DMS53 treated with DMSO at 0.1 percent for 48 hours (cell line): ENCODE data around the gene CXCL1.
"Not testable (repeated sequence)": the region's sequence is repeated elsewhere in the genome, so short reads cannot be mapped to it uniquely, and the experiment has no call there.

ENCODE experiments used
- DNase-seq: peaks from one replicate; lab custom pipeline; 2025; ENCODE audit not compliant: unreplicated experiment; lab: John Stamatoyannopoulos, UW

Gene CXCL1

DNA sequence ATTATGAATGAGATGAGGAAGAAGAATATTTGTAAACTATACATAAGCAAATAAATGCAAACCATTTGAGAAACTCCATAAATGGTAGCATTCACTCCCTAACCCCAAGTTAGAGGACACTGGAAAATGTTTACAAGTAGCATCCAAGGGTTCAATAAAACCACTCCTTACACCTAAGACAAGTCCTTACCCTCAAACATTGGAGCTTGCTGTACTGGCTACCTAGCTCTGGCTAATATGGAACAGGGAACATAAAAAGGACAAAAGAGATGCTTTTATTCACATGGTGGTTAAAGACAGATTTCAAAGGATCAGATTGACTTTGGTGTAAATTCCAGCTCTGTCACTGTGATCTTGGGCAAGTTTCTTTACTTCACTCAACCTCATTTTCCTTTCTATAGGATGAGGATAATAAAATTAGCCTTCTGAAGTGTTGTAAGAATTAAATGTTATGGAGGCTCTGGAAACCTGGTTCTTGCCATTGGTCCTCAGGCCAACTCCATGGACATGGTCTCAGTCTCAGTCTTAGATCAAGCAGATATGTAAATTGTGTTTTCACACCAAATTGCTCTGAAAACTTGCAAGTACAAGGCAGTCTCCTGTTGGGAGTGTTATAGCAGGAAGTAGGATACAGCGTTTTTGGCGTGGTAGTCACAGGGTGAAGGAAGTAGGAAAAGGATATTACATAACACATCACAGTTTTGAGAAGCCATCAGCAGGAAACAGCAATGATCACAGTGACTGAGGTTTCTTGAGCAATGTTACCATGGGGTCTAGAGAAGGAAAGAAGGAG, 3.3 kb downstream of the CXCL1 start:
- DNase-seq, result no peak

DNA sequence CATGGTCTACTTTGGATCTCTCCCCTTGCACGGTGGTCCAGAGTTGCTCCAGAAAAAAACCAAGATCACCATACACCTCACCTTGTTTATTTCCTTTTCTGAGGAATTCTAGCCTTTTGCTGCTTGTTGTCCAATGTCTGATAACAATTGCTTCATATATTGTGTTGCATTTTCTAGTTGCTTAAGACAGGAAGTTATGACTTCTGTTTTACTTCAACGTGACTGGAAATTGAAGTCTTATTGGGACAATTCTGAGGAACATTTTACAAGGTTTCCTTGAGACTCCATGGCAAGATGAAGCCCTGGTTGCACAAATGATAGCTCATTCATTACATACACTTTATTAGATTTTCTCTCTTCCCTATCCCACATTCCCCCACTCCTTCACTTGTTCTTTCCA, 5.2 kb downstream of the CXCL1 start:
- no peak for DNase-seq

DNA sequence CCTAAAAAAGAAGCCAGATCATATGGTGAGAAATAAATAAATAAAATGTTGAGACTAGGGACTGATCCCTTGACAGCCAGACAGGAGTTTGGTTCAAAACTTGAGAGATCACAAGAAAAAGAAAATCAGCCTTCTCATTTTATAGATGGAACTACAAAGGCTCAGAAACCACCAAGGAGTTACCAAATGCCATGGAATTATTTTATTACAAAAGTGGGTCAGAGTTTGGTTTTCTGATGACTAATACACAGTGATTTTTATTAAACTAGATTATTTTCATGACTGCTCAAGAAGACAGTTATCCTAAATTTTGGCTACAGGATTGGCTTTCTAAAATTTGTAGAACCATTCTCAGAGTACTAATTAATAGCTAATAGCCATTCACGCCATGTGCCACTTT, 6.2 kb downstream of the CXCL1 start:
- DNase-seq, result no peak

DNA sequence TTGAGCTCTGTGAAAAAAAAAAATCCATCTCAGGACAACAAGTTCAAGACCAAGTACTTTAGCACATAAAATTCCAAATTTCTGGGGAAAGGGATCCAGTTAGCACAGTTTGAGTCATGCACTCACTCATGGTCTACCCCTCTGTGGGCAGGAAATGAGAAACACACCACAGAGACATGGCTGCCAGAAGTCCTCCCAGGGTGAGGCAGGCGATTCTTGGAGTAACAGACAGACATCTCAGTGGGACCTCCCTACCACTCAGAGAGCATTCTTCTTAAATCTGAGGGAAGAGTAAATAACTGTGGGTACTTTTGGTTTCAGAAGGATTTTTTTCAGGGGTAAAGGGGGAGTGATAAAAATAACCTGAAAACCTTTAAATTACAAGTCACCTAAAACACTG, 14.1 kb downstream of the CXCL1 start:
- no peak for DNase-seq

DNA sequence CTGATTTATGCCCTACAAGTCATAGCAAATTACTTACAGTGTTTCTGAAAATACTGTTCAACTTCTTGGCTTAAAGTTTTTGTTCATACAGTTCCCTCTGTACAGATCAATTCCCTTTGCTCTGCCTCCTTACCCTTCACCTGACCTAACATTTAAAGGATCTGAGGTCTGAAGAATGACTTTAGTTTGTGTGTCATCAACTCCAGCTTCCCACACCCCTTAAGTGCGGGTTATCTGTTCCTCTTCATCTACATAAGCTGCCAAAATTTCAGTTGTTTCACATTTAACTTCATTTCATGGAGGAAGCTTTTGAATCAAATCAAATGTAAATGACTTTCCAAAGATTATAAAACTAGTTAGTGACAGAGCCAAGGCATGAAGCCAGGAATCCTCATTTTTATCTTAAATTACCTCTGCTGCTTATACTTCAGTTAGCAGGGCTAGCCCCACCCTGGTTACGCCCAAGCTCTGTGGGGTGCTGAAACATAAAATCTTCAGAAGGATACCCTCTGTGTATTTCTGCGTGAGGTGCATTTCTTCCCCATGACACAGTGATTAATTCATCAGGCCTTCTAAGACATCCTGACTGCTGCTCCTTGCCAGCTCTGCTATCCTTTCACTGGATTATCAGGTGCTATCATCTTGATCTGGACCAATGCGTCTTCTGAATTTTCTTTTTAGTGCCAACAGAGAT, 16.5 kb downstream of the CXCL1 start:
- DNase-seq, result no peak

DNA sequence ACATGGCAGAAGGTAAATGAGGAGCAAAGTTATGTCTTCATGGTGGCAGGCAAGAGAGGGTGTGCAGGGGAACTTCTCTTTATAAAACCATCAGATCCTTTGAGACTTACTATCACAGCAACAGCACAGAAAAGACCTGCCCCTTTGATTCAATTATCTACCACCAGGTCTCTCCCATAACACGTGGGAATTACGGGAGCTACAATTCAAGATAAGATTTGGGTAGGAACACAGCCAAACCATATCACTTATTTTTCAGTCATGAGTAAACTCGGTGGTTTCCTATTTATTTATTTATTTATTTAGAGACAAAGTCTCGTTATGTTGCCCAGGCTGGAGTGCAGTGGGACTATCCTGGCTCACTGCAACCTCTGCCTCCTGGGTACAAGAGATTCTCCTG, 22.1 kb downstream of the CXCL1 start:
- DNase-seq, result no peak

DNA sequence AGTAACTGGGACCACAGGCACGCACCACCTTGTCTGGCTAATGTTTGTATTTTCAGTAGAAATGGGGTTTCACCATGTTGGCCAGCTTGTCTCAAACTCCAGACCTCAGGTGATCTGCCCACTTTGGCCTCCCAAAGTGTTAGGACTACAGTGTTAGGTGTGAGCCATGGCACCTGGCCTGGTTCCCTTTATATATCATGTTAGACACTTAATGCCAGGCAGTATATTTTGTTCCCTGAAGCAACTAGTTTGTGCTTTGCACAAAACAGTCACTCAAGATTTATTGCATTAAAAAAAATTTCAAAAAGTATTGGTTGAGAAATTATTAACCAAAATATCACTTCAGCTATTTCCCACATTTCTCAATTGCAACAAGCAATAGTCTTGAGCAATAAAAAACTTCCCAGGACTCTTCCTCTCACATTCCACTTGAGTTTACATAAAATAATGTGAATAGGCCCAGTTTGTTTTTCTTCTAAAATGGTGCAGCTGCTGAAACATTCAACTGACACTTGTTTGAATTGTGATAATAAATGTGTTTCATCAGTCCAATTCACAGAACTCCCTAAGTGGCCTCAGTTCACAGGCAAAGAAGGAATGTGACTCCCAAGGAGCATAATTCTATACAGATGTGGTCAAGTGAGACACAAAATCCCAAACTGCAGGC, 22.7 kb downstream of the CXCL1 start:
- no peak for DNase-seq

DNA sequence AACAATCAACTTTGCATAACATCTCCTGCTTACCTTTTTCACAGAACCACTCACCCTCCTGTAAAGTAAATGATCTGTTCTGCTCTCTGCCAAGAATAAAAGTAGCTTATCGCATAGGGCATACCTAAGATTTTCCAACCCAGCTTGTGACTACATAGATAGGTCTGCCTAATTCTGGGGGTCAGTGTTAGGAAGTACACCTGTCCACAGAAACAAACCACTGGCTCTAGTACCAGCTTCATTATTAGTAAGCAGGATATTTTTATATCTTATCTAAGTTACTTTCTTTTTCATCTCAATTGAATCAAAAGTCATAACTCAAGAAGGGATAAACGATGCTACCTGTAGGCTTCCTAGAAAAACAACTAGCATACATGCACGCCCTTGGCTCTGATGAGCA, 23.8 kb downstream of the CXCL1 start:
- DNase-seq, result no peak

DNA sequence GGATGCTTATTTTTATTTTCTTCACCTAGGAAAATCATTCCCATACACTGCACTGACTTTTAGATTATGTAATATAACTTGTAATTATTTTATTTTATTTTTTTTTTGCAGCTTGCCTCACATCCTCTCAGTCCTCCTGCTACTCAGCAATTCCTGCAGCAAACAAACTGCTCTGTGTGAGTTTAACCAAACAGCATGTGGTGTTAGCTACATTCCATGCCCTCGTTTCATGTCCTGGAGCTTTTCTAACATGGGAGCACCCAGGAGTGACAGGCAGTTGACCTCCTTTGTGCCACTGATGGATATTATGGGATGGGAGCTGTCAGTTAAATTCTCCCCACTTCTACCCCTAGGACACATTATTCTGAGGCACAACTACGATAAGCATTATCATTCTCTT, 24.8 kb downstream of the CXCL1 start:
- no peak for DNase-seq

DNA sequence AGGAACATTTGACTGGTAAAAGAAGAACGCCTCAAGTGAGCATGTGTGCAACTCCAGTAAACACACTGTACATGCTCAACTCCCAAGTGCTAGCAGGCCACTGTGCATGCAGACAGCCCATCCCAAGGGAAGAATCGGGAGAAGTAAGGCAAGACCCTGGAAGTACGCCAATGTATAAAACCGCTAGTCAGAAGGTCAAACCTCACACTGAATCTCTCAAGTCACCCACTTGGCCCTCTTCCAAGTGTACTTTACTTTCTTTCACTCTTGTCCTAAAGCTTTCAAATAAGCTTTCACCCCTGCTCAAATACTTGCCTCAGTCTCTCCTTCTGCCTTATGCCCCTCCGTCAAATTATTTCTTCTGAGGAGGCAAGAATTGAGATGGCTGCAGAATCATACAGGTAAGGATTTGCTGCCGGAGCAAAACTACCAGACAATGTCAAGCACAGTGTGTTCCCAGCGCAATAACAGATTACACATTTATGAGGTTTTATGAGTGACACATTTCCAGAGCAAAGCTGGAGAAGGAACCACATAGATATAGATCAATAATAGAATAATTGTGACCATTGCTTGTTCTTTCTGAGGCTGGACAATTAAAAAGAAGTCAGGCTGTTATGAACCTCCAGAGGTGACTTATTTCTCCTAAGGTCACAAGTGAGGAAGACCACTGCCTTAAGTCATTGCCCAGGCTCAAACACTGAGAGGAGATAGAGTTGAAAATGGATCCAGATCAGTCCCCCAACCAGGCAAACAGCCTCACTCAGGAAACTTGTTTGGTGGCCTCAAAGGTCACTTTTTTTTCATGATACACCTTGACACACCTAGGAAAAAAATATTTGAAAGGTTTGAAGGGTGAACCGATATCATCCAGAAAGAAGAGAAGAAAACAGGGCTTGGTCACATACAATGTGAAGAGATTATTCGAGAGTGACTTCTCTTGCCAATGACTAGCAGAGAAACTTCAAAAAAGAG, 26.3 kb downstream of the CXCL1 start:
- no peak for DNase-seq

DNA sequence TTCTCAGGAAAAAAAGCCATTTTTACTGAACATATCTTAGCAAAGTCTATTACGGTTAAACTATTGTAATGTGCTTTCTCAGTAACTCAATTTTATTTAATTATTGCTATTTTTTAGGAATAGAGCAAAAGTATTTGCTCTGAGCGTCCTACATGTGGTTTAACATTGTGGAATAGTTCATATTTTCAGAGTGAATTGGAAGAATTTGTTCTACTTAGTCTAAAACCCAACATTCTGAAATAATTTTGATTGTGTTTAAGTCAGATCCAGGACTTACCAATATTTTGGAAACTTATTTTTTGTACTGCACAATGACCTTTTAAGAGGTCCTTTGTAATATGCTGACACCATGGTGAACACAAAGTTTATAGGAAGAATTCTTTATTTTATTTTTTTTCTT, 27.2 kb downstream of the CXCL1 start:
- DNase-seq, result no peak

DNA sequence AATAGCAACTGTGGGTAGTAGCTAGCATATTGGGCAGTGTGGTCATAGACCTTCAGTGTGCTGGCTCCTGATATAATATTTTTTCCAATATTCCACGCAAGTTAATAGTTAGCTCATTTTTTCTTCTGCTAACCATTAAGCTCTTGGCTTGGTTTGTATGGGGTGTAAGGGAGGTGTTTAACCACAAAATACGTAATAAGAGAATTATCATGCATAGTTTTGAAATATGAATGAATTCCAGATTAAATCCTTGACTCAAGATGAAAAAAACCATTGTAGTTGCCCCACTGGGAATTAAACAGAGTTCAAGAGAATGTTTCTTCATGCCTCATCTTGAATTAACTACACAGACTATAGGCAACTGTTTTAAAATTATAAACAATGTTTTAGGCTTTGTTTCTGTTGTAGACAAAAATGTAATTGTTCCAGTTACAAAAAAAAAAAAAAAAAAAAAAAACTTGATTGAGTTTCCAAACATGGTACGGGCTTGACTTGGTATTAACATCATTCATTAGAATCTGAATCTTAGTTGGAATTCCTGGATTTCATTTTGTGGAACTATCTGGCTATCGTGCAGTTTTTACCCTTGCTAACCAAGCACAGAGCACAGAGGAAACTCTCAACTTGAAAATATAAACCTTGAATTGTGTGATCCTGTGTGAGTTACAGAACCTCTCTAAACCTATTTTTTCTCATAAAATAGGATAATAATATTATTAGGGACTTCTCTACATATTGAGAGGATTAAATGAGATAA, 28.4 kb downstream of the CXCL1 start:
- no peak for DNase-seq

DNA sequence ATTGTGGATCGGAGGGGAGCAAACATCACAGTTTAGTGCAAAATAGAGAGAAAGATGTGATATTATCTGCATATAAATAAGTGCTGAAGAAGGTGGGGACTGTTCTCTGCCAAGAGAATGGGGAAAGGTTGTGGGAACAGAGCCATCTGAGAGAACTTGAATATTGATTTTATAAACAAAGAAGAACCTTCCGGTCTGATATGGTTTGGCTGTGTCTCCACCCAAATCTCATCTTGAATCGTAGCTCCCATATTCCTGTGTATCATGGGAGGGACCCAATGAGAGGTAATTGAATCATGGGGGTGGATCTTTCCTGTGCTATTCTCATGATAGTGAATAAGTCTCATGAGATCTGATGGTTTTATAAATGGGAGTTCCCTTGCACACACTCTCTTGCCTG, 30.1 kb downstream of the CXCL1 start:
- DNase-seq, result not testable (repeated sequence)

DNA sequence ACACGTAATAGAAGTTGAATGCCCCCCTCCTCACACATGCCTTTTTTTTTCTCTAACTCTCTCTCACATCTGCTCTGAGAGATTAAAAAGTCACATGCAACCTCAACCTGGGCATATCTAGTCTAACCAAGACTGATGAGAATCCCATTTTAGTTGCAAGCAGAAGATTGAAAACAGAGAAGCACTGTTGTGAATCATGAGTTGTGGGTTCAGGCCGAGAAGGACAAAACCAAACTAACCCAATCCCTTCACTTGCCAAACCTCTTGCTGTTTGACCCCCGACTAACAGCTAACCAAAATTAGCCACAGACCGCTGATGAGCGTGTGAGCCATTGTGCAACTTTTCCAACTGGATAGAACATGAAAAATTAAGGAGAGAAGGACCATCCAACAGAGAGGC, 31.8 kb downstream of the CXCL1 start:
- DNase-seq, result no peak

DNA sequence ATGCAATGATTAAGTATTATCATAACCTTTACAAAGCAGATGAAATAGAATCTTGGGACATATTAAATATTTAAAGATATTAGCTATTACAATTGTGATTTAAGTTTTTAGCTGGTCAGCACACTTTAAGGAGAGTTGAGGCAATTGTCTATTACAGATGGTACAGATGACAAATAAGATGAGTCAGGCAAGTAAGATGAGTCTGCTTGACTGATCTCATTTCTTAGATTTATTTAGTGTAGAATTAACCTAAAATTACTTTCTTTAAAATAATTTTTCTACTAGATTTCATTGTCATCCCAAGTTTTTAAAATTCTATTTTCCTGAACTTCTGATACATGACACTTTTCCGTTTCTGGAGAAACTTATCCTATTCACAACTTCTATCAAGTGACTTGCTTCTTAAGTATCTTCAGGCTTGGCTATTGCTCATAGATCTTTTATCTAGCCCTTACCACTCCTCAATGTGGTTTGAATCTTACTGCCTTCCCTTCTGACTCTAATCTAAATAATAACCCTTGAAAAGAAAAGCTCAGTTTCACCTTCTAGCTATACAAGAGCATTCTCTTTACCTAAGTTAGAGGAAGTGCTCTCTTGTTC, 32.9 kb downstream of the CXCL1 start:
- no peak for DNase-seq

DNA sequence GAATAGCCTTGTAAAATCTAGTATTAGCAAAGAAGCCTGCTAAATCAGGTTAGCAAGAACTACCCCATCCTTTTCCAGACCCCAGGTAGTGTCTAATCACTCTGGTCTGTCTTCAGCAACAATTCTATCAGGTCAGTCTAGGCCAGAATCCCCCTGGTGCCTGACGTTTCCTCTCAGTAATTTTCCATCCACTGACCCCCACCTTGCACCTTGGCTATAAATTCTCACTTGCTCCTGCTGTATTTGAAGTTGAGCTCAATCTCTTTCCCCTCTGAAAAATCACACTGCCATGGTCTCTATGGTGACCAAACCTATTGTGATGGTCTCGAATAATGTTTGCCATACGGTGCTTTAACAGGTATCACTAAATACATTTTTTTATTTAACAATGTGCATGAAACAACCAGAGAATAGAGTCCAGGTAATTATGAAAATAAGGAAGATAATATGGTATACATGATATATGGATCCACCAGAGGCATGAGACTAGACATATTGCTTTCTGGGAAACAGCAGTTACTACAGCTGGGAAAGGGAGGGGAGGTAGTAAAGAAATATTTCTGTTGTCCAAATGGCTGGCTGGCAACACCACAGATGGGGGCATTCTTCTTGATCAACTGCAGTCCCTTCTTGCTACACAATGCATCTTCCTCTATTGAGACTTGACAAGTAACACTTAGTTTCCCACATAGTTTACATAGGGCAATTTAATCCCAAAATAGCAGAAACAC, 33.8 kb downstream of the CXCL1 start:
- DNase-seq, result no peak

DNA sequence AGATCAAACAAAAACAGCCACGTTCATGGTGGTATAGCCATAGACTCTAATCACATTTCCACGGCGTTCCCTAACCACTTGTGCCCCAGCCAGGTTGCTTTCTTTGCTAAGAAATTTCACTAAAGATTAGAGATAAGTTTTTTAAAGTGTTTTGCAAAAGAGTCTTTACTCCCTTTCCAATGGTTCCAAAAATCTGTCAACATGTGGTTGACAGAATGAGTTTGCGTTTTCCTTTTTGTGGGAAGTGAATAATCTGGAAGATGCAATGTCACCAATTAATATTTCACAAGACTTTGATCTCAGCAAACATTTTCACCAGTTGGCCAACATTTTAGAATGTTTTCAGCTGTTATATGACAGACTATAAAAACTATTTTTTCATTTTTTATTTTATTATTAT, 35.3 kb downstream of the CXCL1 start:
- DNase-seq, result no peak

DNA sequence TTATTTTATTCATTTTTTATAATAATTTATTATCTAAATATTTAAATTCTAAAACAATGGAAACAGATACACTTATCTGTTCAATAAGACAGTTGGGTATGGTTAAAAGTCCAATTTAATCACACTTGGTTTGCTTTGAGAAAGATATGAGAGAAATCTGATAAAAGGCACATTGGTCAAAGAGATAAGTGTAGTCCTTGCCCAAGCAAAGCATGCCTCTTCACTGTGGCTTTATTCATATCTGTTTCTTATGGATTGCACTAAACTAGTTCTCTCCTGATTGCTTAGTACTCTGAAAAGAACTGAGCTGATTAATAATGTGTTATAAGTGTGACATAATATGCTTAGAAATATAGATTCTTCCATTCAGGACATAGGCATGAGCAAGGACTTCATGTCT, 39.8 kb downstream of the CXCL1 start:
- no peak for DNase-seq

DNA sequence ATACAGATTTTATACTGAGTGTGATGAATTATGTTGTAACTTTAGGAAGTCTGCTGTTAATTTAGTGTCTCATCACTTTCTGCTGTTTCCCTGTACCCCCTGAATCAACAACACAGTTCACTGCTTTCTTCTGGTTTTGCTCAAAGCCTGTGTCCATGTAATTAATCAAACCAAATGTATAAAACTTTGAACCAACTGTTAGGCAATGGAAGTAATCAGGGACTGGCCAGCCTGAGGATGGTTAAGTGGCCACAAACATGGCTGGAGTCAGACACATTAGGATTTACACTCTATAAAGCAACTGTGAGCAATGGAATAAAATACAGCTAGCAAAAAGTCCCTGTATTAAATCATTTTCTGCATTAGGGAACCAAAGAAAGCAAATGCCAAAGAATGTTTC, 42.6 kb downstream of the CXCL1 start:
- DNase-seq, result no peak
